RWPE1 (cell line): ENCODE measurements around the gene PRKCG.
"Not testable (repeated sequence)": the region's sequence is repeated elsewhere in the genome, so short reads cannot be mapped to it uniquely, and the experiment has no call there.

ENCODE experiments used
- CTCF ChIA-PET: fragments of 350-600 bp; sonication (Branson Sonifier 250); formaldehyde crosslinking; extraction: SDS; loops from one replicate; lab custom pipeline; 2021; lab: Yijun Ruan, JAX
- POLR2A ChIA-PET: fragments of 400-600 bp; formaldehyde crosslinking; extraction: SDS; loops from one replicate; lab custom pipeline; 2020; ENCODE audit warnings: antibody characterized with exemption; ENCODE audit not compliant: low non-redundant PET; lab: Yijun Ruan, JAX
- DNase-seq: peaks from one replicate; pipeline ENCODE4 v3.0.0; 2012; ENCODE audit warnings: low spot score
- H3K27ac ChIP-seq: fragments of 450-650 bp; 2 replicates; pipeline ENCODE4 v1.5.1; 2017
- CTCF ChIP-seq: fragments of 450-650 bp; conservative IDR thresholded peaks from 2 replicates; pipeline ENCODE4 v1.5.1; 2017; ENCODE audit warnings: low read depth, mild to moderate bottlenecking

The PRKCG gene

GRCh38 chr19:53945998-53946397 is 64.0 kb downstream of the PRKCG start:
- CTCF ChIA-PET = no interaction called here
- no peak for DNase-seq
- no peak overlapping the region for H3K27ac ChIP-seq
- POLR2A ChIA-PET = no interaction called here
- no peak for TF ChIP-seq CTCF

GRCh38 chr19:53947624-53948023 is 65.6 kb downstream of the PRKCG start:
- no peak for DNase-seq
- TF ChIP-seq CTCF = no peak
- POLR2A ChIA-PET = no interaction called here
- H3K27ac ChIP-seq = no peak overlapping the region
- CTCF ChIA-PET = interaction anchor here (0.6 to 1.0 kb wide), 2 partner anchors 88 to 174 kb away, joined by 3 read pairs; no protein-coding TSS in a partner anchor

GRCh38 chr19:53948611-53949010 is 66.6 kb downstream of the PRKCG start:
- CTCF ChIA-PET, DNase-seq, POLR2A ChIA-PET, H3K27ac ChIP-seq: not testable (repeated sequence)

GRCh38 chr19:53951436-53951835 is 69.4 kb downstream of the PRKCG start:
- TF ChIP-seq CTCF = no peak
- CTCF ChIA-PET = interaction anchor here (0.7 kb wide), 1 partner anchor 39 kb away, joined by 4 read pairs; no protein-coding TSS in a partner anchor
- POLR2A ChIA-PET = no interaction called here

GRCh38 chr19:53951947-53952346 is 70.0 kb downstream of the PRKCG start:
- POLR2A ChIA-PET = no interaction called here
- DNase-seq = no peak

More at GRCh38 chr19:53951436-53951835, 69.4 kb downstream of the PRKCG start:
- DNase-seq = no peak
- no peak overlapping the region for H3K27ac ChIP-seq

GRCh38 chr19:53953383-53953782 is 71.4 kb downstream of the PRKCG start:
- ChIA-PET CTCF (no interaction called here), POLR2A (no interaction called here)
- H3K27ac ChIP-seq = no peak overlapping the region
- no peak for TF ChIP-seq CTCF
- DNase-seq = no peak

More at GRCh38 chr19:53951947-53952346, 70.0 kb downstream of the PRKCG start:
- CTCF ChIA-PET = no interaction called here
- H3K27ac ChIP-seq = no peak overlapping the region
- TF ChIP-seq CTCF = no peak
